NCI-H345 treated with DMSO at 0.1 percent for 48 hours (cell line): Measurements from ENCODE around the gene GCC2.
"Not testable (repeated sequence)": the region's sequence is repeated elsewhere in the genome, so short reads cannot be mapped to it uniquely, and the experiment has no call there.

Experiments used
- DNase-seq: peaks from one replicate; lab custom pipeline; 2025; ENCODE audit not compliant: unreplicated experiment; lab: John Stamatoyannopoulos, UW

Gene GCC2

DNA sequence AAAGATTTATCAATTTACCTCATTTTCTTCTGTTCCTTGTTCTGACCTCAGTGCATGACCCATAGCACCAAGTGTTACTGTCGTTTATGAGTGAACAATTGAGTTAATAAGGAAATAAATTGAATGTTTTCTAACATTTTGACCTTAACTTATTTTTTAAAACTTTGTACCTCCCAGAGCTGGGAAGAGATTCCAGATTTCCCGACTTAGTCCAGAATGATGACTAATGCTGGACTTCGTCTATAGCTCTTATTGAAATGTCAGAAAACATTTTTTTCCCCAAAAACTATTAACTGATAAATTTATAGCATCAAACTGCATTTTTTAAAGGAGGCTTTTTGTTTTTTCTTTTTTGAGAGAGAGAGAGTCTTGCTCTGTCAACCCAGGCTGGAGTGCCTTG, 63.4 kb downstream of the GCC2 start:
- not testable (repeated sequence) for DNase-seq

DNA sequence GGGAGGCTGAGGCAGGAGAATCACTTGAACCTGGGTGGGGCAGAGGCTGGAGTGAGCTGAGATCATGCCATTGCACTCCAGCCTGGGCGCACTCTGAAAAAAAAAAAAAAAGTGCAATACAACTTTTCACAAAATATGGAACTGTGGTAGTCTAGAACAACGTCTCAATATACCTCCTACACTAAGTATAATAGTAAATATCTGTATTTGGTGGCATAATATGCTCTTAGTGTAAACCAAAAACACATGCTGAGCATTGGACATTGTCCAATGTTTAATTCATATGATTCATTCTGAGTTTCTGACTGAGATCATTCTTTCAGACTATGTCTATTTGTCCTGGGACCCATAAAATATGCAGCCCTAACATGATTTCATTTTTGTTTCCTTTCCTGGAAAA, 65.5 kb downstream of the GCC2 start:
- DNase-seq, result not testable (repeated sequence)

DNA sequence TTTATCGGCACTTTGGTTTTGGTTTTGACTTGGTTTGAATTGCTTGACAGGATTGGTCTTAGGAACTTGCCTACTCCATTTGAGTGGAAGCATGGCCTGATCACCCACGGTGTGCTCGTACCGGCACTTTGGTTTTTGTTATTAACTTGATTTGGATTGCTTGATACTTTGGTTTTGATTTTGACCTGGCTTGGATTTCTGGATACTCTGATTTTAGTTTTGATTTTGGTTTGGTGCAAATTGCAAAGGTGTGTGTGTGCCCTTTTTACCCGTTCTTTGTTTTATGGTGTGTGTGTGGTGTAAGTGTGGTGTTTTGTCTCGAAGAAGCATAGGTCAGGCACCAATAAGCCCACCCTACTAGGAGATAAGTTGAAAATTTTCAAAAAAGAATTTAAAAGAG, 75.7 kb downstream of the GCC2 start:
- DNase-seq, result not testable (repeated sequence)

DNA sequence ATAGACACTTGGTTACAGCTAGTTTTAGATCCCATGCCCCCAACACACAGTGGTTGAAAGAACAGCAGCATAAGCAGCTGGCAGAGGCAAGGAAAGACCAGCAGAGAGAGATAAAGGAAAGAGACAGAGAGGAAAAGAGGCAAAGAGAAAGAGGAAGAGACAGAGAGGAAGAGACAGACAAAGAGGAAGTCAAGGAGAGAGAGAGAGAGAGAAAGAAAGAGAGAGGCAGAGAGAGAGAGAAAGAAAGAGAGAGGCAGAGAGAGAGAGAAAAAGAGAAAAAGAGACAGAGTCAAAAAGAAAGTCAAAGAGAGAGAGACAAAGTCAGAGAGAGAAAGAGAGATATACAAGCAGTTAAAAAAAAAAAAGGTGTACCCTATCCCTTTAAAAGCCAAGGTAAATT, 76.3 kb downstream of the GCC2 start:
- DNase-seq, result not testable (repeated sequence)

DNA sequence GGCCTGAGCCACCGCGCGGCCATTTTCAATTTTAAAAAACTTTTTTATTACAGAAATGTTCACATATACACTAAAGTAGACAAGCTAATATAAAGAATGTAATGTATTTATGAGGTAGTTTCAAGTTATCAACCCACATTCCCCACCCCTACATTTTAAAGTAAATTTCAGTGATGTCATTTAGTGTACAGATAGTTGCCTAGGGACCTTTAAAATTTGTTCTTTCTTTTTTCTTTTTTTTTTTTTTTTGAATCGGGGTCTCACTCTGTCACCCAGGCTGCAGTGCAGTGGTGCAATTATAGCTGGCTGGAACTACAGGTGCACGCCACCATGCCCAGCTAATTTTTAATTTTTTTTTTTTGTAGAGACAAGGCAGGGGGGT, 82.7 kb downstream of the GCC2 start:
- no peak for DNase-seq

DNA sequence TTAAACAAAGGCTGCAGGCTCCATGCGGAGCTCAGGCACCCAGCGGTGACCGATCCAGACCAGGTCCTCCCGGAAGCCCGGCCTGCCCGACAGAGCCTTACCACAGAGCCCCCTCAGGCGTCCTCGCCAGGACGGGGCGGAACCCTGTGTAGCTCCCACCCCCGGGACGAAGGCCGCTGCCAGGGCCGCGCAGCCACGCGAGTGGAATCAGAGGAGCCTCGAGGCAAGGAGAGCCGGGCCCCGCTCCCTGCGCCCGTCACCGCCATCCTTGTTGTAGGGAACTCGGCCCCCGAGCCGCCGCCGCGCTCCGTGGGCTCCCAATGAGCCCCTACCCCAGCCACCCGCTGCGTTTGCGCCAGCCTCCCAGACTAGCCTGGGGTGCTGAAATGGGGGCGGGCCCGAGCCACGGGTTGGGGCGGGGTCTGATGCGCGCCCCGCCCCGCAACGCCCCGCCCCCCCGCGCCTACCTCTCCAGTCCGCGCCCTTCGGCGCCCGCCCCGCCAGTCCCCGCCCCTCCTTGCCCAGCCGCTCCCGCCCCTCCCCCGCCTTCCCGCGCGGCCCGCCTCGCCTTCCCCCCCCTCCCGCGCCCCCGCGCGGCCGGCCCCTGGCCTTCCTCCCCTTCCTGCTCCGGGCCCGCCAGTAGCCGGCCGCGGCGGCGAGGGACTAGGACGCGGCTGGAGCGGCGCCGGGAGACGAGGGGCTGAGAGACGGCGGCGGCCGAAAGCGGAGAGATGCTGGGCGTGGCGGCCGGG, 85.0 kb downstream of the GCC2 start, which contains the start of gene LIMS1:
LIMS1 (plus strand) TSS at position 639 of the 752 bp plus-strand sequence; CDS start at position 732, 93 bp downstream.
- peak; percentile 52 for DNase-seq

DNA sequence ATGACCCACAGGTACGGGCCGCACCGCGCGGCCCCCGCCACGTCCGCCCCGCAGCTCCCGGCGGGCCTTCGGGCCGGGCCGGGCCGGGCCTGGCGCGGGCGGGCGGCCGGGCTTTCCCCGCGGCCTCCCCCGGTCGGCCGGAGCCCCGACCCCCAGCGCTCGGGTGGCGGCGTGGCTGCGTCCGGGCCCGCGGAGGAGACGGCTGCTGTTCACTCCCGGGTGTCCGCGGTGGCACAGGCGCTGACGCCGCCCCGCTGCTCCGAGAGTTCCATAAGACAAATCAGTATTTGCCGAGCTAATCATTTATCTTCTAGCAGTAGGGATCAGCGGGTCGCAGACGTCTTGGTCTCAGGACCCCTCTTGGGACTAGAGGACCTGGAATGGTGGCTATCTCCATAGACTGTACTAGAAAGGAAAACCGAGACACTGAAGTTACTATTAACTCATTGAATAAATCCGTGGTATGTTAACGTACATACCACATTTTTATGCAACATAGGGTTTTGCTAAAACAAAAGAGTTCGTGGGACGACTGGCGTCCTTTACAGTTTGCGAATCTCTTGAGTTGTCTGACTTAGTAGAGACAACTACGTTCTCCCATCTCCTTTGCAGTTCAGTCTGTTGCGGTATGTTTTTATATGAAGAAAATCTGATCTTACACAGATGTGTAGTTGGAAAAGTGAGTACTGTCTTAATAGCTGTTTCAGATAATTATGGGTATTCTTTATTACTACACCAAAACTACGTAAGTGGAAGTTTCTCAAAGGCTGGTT, 85.8 kb downstream of the GCC2 start:
- DNase-seq, result peak; percentile 11

DNA sequence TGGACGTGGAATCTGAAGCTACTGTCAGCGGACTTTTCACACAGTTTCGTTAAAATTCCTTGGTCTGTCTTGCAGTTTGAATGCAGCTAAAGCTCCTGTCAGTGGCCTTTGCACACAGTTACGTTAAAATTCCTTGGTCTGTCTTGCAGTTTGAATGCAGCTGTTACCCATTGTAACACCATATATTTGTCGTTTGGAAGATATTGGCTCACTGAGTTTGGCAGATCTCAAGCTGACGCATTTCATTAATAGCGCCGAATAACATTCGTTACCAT, 86.3 kb downstream of the GCC2 start:
- no peak for DNase-seq

DNA sequence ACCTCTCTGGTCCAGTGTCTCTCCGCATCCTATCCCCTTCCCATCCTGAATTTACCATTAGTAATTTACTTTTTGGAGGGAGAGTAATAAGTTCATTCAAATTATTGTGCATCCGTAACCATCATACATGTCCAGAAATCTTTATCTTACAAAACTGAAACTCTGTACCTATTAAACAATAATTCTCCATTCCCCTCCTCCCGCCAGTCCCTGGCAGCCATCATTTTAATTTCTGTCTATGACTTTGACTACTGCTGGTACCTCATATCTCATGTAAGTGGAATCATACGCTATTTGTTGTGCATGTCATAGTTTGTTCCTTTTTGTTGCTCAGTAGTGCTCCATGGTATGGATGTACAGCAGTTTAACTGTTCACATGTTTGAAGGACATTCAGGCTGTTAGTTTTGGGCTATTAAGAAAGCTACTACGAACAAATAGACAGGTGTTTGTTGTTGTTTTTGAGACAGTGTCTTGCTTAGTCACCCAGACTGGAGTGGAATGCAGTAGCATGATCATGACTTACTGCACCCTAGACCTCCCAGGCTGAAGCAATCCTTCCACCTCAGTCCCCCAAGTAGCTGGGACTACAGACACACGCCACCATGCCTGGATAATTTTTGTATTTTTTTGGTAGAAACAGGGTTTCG, 87.3 kb downstream of the GCC2 start:
- no peak for DNase-seq

DNA sequence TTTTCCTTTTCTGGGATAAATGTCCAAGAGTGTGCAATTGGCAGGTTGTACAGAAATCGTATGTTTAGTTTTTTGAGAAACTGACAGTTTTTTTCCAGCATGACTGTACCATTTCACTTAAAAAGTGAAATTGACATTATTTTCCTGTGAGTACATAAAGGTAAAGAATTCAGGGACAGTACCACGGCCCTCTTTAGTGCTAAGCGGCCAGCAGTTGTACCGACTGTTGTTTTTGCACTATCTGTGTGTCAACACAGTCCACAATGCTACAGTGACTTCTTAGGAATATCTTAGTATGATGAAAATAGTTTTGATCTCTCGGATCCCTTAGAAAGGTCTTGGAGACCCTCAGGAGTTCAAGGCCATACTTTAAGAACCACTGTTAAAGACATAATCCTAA, 87.9 kb downstream of the GCC2 start:
- no peak for DNase-seq

DNA sequence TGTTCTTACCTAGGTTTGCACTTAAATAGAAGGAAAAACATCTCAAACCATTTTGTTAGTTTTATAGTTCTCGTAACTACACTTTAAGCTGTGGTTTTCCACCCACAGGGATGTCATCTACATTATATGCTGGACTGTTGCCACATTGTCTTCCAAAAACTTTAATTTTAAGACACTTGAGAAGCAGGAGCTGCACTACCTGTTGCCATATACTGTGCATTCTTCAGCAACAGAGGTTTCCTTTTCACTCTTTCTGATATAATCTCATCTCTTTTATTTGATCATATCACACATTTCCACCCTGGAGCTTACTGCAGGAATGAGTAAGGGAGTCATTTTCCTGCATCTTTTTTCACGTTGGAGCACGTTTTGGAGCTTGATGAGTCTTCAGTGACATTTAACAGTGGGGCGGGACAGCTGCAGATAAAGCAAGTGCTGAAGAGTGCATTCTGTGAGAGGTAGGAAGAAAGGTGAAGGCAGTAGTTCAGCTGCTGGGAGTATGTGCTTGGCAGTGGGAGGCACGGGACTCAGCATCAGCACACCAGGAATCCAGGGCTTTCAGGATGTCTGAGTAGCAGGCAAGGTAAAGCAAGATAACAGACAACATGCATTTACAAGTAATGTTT, 89.1 kb downstream of the GCC2 start:
- no peak for DNase-seq

DNA sequence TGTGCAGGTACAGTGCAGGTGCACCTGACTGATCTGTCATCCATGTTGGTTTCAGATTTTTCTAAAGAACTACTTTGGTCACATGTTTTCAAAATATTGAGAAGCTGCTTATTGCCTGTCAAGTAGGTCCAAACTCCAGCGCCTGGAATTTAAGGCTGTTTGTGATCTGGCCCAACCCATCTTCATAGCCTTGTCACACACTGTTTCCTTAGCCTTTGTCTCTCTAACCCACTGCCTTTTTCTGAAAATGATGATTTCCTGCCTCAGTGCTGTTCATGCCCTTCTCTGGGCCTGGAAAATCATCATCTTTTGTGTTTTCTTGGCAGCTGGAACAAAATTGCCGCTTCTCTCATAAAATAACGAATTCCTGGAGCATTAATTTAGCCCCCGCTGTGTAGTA, 92.4 kb downstream of the GCC2 start:
- no peak for DNase-seq

DNA sequence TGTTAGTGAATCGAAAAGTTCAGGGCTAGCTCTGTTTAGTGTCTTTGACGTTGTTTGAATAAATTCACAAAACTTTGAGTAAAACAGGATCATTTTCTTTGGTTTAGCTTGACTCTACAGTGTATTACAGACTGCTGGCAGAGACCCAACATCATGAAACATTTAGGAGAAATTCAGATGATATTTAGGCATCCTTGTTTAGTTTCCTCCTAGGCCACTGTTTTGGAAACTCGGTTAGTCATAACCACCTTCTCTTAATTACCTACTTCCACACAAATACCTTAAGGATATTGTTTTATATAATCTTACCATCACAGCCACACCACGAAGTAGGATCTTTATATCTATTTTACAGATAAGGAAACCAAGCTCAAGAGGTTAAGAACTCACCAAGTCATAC, 93.1 kb downstream of the GCC2 start:
- no peak for DNase-seq

DNA sequence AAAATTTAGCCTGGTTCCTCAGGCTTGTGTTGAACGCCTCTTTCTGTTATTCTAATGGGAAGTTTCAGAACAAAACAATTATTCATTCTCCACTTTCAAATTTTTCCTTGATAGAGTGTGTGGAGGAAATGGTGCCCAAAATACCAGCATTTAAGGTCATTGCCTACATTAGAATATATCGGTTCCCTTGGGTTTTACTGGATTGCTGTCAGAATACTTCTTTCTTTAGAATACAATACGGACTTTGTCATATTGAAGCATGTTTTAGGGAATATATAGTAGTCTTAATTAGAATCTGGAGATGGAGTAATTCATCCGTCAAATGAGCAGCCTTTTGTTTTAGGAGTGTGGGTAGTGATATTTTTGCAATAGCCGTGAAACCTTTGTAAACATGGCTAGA, 98.6 kb downstream of the GCC2 start:
- DNase-seq, result no peak

DNA sequence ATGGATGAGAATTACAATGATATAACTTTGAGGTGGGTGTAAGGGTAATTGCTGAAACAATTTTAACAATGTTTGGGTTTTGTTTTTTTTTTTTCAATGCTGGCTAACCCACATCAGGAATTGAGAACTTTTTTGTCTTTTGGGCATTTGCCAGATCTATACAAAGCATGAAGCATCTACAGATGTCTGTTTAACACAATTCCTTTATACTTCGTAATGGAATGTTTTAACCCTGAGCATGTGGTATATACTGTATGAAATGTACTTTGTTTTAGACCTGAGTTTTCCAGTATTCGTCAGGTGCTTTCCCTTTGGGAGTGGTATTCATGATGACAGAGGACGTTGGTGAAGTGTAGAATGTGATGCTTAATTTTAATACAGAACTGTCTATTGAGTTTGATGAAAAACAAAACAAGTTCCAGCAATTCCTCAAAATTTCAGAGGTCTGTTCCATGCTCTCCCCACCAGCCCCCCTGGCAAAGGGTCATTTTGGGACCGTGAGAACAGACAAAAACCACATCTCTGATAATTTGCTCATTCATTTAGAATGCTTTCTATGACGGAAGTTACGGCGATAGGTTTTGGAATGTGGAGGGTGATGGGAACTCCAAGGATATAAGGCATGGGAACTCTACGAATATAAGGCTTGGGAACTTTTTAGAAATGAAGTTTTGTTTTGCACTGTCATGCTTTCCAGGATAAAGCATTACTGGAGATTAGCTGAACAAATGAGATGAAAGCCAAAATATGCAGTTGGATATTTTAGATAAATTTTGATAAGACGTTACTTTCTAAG, 99.4 kb downstream of the GCC2 start:
- DNase-seq, result no peak

DNA sequence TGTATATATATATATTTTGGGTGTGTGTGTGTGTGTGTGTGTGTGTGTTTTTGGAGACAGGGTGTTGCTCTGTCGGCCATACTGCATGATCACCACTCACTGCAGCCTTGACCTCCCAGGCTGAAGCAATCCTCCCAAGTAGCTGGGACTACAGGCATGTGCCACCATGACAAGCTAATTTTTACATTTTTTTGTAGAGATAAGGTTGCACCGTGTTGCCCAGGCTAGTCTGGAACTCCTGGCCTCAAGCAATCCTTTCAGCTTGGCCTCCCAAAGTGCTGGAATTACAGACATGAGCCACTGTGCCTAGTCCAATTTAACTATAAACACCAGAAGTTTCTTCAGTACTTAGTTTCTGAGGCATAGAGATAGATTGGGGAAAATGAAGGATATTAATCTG, 103.6 kb downstream of the GCC2 start:
- no peak for DNase-seq

DNA sequence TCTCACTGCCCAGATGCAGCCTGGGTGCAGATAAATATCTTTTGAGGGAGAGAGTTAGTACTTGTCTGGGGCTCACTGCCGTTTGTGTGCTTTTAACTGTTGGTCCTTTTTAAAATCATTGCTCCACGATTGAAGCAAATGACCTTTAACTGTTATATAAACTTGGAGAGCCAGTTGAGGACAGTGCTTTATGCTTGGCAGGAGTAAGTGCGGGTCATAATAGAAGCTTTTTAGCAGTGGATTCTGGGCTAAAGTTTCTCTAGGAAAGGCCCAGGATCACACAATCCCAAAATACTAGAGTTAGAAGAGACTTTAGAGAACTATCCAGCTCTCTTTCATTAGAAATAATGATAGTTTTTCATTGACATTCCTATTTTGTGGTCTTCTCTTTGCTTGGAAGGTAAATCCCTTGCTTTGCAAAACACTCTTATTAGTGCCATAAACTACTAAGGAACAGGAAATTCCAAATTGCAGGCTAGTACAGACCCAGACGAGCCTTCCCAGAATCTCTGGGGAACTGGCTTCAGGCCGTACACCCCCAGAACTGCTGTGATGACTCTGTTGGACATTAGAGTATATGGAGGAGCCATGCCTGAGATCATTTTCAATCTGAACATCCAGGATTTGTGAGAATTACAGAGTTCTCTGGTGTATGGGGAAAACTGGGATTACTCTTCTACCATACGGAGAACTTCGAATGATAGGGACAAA, 104.4 kb downstream of the GCC2 start:
- DNase-seq, result no peak

DNA sequence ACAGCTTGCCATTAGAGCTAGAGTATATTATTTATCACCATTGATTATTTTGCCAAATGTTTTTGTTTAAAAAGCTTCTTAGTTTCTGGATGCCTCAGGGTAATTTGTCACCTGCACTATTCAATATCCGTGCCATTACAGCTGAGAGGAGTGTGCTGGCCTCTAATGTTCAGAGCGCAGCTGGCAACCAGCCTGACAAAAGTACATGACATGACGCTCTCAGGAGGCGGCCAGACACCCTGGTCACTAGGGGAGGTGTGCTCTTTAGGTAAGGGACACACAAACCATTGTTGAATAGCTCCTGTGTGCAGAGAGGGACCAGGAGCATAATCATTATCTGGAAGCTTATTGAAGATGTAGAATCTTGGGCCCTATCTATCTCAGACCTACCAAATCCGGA, 105.5 kb downstream of the GCC2 start:
- no peak for DNase-seq

DNA sequence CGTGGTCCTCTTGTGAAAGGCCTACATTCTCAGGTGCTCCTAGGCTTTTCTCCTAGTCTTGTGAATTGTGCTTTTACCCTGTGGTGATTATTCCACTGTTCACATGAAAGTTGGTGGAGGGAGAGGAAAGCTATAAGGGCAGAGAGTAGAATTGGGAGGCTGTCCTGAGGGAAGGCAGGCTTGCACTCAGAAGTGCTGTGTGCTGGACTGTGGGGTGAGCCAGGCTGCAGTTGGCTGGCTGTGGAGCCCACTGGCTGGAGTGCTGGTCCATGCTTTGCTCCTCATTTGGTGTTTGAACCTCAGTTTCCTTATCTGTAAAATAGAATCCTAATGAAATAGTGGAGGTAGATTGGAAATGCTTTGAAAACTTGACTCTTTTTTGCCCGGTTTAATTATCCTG, 106.6 kb downstream of the GCC2 start:
- DNase-seq, result no peak

DNA sequence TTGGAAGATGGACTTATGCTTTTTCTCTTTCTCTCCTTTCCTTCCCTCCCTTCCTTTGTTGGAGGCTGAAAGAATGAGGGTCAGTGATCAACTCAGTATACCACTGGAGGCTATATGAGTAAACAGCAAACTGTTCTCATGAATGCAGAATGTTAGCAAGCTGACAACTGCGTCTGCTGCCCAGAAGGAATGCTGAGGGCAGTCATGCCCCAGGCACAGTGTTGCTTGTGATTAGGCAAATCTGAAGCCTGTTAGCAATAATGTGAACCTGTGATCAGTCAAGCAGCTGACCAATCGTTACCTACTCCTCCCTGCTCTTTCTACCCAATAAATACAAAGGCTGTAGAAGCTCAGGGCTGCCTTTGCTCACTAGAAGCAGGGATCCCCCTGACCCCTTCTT, 107.6 kb downstream of the GCC2 start:
- not testable (repeated sequence) for DNase-seq
